Tibial nerve (tissue), 4 donors: Measurements from ENCODE around the gene LEUTX. TPM values are rescaled to one million over a fixed set of nuclear protein-coding genes. Genes with fewer than 3 reads are reported as not detected.

Experiments
- DNase-seq, 2 donors: peaks; one replicate each; pipeline ENCODE4 v3.0.0-alpha.2; 2019; ENCODE audit warnings: low spot score in 2 of 2
- H3K27ac ChIP-seq, 4 donors: fragments of 200-600 bp; sonication (generic) in 3 of 4; one replicate each; pipeline ENCODE4 v1.5.1; 2017 to 2019; ENCODE audit warnings: mild to moderate bottlenecking in 1 of 4
- H3K27me3 ChIP-seq, 2 donors: fragments of 200-600 bp; sonication (generic) in 1 of 2; one replicate each; pipeline versions ENCODE4 v1.5.1 to v1.6.0; 2017 to 2019
- H3K36me3 ChIP-seq, 3 donors: fragments of 200-600 bp; sonication (generic); one replicate each; pipeline ENCODE4 v1.5.1; 2018 to 2019
- H3K4me1 ChIP-seq, 4 donors: fragments of 200-600 bp; sonication (generic) in 3 of 4; one replicate each; pipeline ENCODE4 v1.5.1; 2017 to 2019
- H3K4me3 ChIP-seq, 4 donors: fragments of 200-600 bp; sonication (generic) in 3 of 4; one replicate each; pipeline ENCODE4 v1.5.1; 2017 to 2019; ENCODE audit warnings: mild to moderate bottlenecking in 1 of 4, moderate library complexity in 1 of 4
- H3K9me3 ChIP-seq, 4 donors: fragments of 200-600 bp; sonication (generic) in 3 of 4; one replicate each; pipeline ENCODE4 v1.5.1; 2017 to 2019
- CTCF ChIP-seq, 5 experiments: fragments of 200-600 bp in 3 of 5; fragments of 450-650 bp in 2 of 5; sonication (generic) in 3 of 5; IDR thresholded peaks; one replicate each; pipeline ENCODE4 v1.5.1; 2016 to 2019; ENCODE audit warnings: antibody characterized with exemption in 5 of 5, mild to moderate bottlenecking in 3 of 5, moderate library complexity in 2 of 5
- EP300 ChIP-seq, 2 donors: sonication (generic); formaldehyde crosslinking; IDR thresholded peaks; one replicate each; pipeline ENCODE4 v1.6.1; 2017; ENCODE audit warnings: antibody characterized with exemption in 2 of 2, mild to moderate bottlenecking in 1 of 2
- POLR2A ChIP-seq, 2 donors: fragments of 450-650 bp; IDR thresholded peaks; one replicate each; pipeline ENCODE4 v1.6.1; 2017; ENCODE audit warnings: antibody characterized with exemption in 2 of 2, mild to moderate bottlenecking in 2 of 2, moderate library complexity in 2 of 2
- WGBS, 2 donors: methylation state at CpG; one replicate each; pipeline ENCODE4 v1.1.5; 2018; 5-methylcytosine and 5-hydroxymethylcytosine counted together
- total RNA-seq, 4 donors: library from RNA; depleted of rRNA; stranded (reverse); fragments of >200 nt; gene quantifications; one replicate each; pipeline ENCODE4 v1.1.0, GENCODE V29; 2016

LEUTX gene
- total RNA-seq, 4 donors from 2014 or later: not detected

DNA sequence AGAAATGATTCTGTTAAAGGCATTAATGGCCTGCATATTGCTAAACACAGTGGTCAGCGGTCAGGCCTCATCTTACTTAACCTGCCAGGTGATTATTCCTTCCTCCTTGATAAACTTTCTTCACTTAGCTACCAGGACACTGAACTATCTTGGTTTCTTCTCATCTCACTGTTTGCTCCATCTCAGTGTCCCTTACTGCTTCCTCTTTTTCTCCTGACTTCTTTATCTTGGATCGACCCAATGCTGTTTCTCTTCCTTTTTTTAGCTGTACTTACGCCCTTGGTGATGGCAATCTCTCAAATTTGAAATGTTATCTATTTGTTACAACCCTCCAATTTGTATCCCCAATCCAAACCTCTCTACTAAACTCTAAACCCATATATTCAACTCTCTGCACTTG lies 33.0 kb upstream of the LEUTX start:
- Histone ChIP-seq H3K9me3 (no peaks in the 10 kb centered on the region), H3K4me1 (no peaks in the 10 kb centered on the region), H3K27ac (no peak overlapping the region), H3K4me3 (no peak overlapping the region), H3K36me3 (no peaks in the 10 kb centered on the region), H3K27me3 (no peaks in the 10 kb centered on the region)
- no peak for DNase-seq
- TF ChIP-seq CTCF (IDR thresholded peaks at IDR 0.05): no peak
- no peak for TF ChIP-seq EP300 (IDR thresholded peaks at IDR 0.05)
- no peak for TF ChIP-seq POLR2A (IDR thresholded peaks at IDR 0.05)
- WGBS, 2 donors: 59 to 65% methylated on average over 3 of the region's 3 CpGs

- H3K9me3 ChIP-seq: no peaks in the 10 kb centered on the region
- H3K27me3 ChIP-seq: no peaks in the 10 kb centered on the region
- no peak for DNase-seq
- 61 to 71% methylated on average over 4 of the region's 4 CpGs for WGBS, 2 donors
- no peaks in the 10 kb centered on the region for H3K4me1 ChIP-seq
- no peak for TF ChIP-seq EP300 (IDR thresholded peaks at IDR 0.05)
- TF ChIP-seq CTCF (IDR thresholded peaks at IDR 0.05): no peak
- TF ChIP-seq POLR2A (IDR thresholded peaks at IDR 0.05): no peak
- no peak overlapping the region for H3K27ac ChIP-seq
- H3K4me3 ChIP-seq: no peak overlapping the region
- H3K36me3 ChIP-seq: no peaks in the 10 kb centered on the region
Observed at GRCh38 chr19:39746836-39747529, 31.7 kb upstream of the LEUTX start.

- Histone ChIP-seq H3K27ac (no peak overlapping the region), H3K27me3 (no peaks in the 10 kb centered on the region), H3K4me1 (no peaks in the 10 kb centered on the region), H3K9me3 (no peaks in the 10 kb centered on the region), H3K4me3 (no peak overlapping the region), H3K36me3 (no peaks in the 10 kb centered on the region)
- 78 to 80% methylated on average over 5 of the region's 5 CpGs for whole genome bisulfite sequencing, 2 donors
- TF ChIP-seq POLR2A (IDR thresholded peaks at IDR 0.05): no peak
- TF ChIP-seq EP300 (IDR thresholded peaks at IDR 0.05): no peak
- TF ChIP-seq CTCF (IDR thresholded peaks at IDR 0.05): no peak
- DNase-seq: no peak
Observed at GRCh38 chr19:39749981-39750380, 28.7 kb upstream of the LEUTX start.

- no peaks in the 10 kb centered on the region for H3K9me3 ChIP-seq
Observed at GRCh38 chr19:39752390-39752789, 26.3 kb upstream of the LEUTX start.

DNA sequence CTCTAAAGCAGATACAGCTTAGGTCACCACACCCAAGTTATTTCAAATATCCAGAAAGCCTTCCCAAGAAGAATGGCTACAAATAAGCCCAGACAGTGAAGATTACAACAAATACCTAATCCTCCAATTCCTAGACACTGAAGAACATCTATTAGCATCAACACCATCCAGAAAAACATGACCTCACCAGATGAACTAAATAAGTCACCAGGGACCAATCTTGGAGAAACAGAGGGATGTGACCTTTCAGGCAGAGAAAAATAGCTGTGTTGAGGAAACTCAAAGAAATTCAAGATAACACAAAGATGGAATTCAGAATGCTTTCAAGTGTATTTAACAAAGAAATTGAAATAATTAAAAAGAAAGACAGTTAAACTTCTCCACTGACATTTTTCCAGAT lies 25.9 kb upstream of the LEUTX start:
- DNase-seq: no peak
- no peak for TF ChIP-seq POLR2A (IDR thresholded peaks at IDR 0.05)
- Histone ChIP-seq H3K9me3 (no peaks in the 10 kb centered on the region), H3K36me3 (no peaks in the 10 kb centered on the region), H3K4me1 (no peaks in the 10 kb centered on the region), H3K27me3 (no peaks in the 10 kb centered on the region), H3K4me3 (no peak overlapping the region), H3K27ac (no peak overlapping the region)

More at GRCh38 chr19:39752390-39752789, 26.3 kb upstream of the LEUTX start:
- Histone ChIP-seq H3K4me1 (no peaks in the 10 kb centered on the region), H3K27me3 (no peaks in the 10 kb centered on the region), H3K4me3 (no peak overlapping the region), H3K36me3 (no peaks in the 10 kb centered on the region), H3K27ac (no peak overlapping the region)
- TF ChIP-seq CTCF (IDR thresholded peaks at IDR 0.05) (no peak), EP300 (IDR thresholded peaks at IDR 0.05) (no peak), POLR2A (IDR thresholded peaks at IDR 0.05) (no peak)
- no peak for DNase-seq

DNA sequence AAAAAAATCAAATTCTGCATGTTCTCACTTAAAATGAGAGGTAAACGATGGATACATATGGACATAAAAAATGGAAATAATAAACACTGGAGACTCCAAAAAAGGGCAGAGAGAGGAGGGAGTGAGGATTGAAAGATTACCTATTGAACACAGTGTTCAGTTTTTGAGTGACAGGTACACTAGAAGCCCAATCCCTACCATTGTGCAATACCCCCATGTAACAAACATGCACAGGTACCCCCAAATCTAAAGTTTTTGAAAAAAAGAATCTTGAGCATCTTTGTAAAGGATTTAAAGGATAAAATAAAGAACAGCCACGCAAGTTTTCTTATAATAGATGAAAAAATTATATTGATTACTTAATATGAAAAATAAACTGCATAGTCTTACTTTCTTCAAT lies 24.1 kb upstream of the LEUTX start:
- Histone ChIP-seq H3K4me1 (no peaks in the 10 kb centered on the region), H3K36me3 (no peaks in the 10 kb centered on the region), H3K27ac (no peak overlapping the region), H3K27me3 (peaks cover 0 to 6% of the 10 kb centered on the region in 2 donors), H3K9me3 (no peaks in the 10 kb centered on the region), H3K4me3 (no peak overlapping the region)
- TF ChIP-seq POLR2A (IDR thresholded peaks at IDR 0.05): no peak
- no peak for TF ChIP-seq EP300 (IDR thresholded peaks at IDR 0.05)
- TF ChIP-seq CTCF (IDR thresholded peaks at IDR 0.05): no peak
- DNase-seq: no peak
- 75 to 77% methylated on average over 2 of the region's 2 CpGs for WGBS, 2 donors
